ENCODE results near the gene SSBP3.

DNA sequence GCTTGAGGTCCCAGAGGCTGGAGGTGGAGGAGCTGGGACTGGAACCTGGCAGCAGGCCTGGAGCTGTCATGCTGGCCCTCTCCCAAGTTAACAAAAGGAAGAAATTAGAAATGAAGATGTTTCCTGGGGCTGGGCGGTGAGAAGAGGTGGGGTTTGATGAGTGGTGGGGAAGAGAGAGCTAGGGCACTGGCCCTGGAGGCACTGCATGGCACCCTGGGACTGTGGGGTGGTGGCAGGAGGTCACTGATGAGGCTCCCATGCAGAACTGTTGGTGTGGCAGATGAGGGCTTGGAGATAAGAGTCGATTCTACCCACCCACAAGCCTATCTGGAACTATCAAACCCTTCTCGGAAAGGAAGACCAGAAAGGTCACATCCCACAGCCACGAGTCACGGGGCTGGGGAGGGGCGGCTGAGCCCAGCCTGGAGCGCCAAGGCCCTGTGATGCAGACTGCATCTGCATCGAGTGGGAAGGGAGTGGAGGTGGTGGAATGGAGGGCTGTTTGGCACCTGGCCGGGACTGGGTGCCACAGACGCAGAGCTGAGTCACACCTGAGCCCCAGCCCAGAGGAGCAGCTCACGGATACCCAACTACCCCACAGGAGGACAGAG lies 176.8 kb downstream of the SSBP3 start:
- TF ChIP-seq FOXA1 (IDR thresholded peaks at IDR 0.05; ENCODE audit: borderline replicate concordance) (no peak), SMC3 (conservative IDR thresholded peaks at IDR 0.05; ENCODE audit: insufficient read depth, low read depth, low read length) (no peak), CTCF (IDR thresholded peaks at IDR 0.05 in 2 of 3, conservative IDR thresholded peaks at IDR 0.05 in 1 of 3; ENCODE audit: insufficient read depth in 2 of 3, low read depth in 1 of 3, low read length in 3 of 3) (no peak), LARP7 (IDR thresholded peaks at IDR 0.05) (no peak), CREM (IDR thresholded peaks at IDR 0.05; ENCODE audit: low read depth) (no peak), TCF7 (IDR thresholded peaks at IDR 0.05; ENCODE audit: borderline replicate concordance) (no peak), POLR2AphosphoS5 (IDR thresholded peaks at IDR 0.05; ENCODE audit: control insufficient read depth, insufficient read depth, low read depth, low read length) (no peak), MTA2 (IDR thresholded peaks at IDR 0.05; ENCODE audit: low read depth) (no peak), CBX1 (IDR thresholded peaks at IDR 0.05; ENCODE audit: low read depth) (no peak), GTF2F1 (IDR thresholded peaks at IDR 0.05; ENCODE audit: low read depth, low read length) (no peak), JUND (IDR thresholded peaks at IDR 0.05; ENCODE audit: borderline replicate concordance, low read depth, low read length) (no peak), JUND (tag; IDR thresholded peaks at IDR 0.05; ENCODE audit: borderline replicate concordance, low read depth, low read length) (no peak), ZNF408 (CRISPR knock-in tag; IDR thresholded peaks at IDR 0.05; ENCODE audit: low read depth) (no peak), FOXJ2 (tag; IDR thresholded peaks at IDR 0.05) (no peak)
